ENCODE data around the gene DNAJB4. TPM values are rescaled to one million over a fixed set of nuclear protein-coding genes. Genes with fewer than 3 reads are reported as not detected.
"Not testable (repeated sequence)": the region's sequence is repeated elsewhere in the genome, so short reads cannot be mapped to it uniquely, and the experiment has no call there.

Gene DNAJB4
- total RNA-seq, 2 experiments from 2014 or later = 9.1 to 10.8 TPM

DNA sequence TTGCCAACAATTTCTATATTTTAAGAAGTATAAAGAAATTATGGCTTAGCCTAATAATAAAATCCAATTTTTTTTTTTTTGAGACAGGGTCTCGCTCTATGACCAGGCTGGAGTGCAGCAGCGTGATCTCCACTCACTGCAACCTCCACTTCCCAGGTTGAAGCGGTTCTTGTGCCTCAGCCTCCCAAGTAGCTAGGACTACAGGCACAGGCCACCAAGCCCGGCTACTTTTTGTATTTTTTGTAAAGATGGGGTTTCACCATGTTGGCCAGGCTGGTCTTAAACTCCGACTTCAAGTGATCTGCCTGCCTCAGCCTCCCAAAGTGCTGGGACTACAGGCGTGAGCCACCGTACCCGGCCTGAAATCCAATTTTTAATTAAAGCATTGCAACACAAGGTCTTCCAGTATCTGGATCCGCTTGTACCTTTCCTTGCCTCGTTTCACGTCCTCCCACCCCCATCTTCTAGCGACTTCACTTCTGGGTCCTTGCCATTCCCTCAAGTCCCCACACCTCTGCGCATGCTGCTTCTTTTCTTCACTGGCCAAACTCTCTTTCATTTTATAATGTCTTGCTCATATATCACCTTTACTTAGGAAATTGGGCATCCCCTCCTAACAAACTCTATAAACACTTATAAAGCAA is 28.2 kb upstream of the DNAJB4 start:
- ChIA-PET POLR2A (interaction anchor here (0.9 to 10.1 kb wide), 5 partner anchors 9 to 294 kb away, joined by 4 to 297 read pairs (median 7); partner anchors contain the start of genes DNAJB4 and ZZZ3), CTCF (interaction anchor here (1.5 to 1.6 kb wide), 2 partner anchors 12 to 138 kb away, joined by 5 to 8 read pairs; no protein-coding TSS in a partner anchor)
- Mint-ChIP-seq H3K27me3 (no peaks in the 10 kb centered on the region), H3K27ac (no peak overlapping the region), H3K4me1 (ENCODE audit: low read depth) (peaks cover 42% of the 10 kb centered on the region), H3K9me3 (no peaks in the 10 kb centered on the region), H3K4me3 (peak overlapping the region; percentile 68), H3K36me3 (peaks cover 24% of the 10 kb centered on the region)
- intact Hi-C loops (cut with micrococcal nuclease) = loop anchor here (2.0 to 10.0 kb wide), 3 partner anchors 16 to 648 kb away; partner anchors contain the start of gene IFI44L
- peak; percentile 30 for DNase-seq

DNA sequence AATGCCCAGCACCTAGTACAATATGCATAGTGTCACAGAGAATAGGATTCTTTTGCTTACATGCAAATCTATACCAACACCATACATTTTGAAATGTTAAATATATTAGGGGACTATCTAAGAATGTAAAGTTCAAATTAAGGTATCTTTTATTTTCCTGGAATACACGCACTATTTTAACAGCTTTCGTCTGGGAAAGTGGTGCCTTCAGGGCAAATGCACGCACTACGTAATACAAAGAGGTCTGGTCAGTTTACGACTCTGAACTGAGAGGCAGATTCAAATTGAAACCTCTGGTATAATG is 26.8 kb upstream of the DNAJB4 start:
- H3K4me1 Mint-ChIP-seq (ENCODE audit: low read depth) = peaks cover 35% of the 10 kb centered on the region

DNA sequence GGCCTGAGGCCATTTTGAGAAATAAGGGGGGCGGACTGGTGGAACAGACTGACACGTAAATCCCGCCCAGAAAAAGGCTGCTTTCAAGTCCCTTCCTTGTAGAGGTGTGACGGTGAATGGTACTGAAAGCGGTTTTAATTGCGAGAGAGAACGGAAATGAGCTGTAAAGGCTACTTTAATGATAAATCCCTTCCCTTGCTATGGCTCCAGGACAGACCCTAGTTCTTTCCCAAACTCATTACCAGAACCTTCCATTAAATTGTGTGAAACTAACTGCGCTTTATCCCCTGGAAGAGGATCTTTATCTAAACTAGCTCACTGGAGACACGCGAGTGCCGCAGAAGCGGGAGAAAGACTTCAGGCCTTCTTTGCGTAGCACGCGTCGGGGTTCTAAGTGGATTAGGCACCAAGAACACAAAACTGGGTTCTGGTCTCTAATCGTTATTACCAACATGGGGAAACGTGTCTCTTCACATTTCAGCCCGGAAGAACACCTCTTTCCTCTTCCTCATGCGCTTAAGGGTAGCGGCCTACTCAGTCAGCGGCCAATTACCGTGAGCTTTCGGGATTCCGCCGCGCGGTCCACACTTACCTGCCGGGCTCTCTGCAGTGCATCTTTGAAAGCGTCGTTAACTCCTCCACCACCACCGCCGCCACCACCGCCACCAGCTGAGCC is 26.3 kb upstream of the DNAJB4 start:
- no peak overlapping the region for H3K27ac Mint-ChIP-seq
- ChIA-PET POLR2A (interaction anchor here (0.6 to 10.1 kb wide), 15 partner anchors 10 to 1685 kb away, joined by 3 to 297 read pairs (median 5); partner anchors contain the start of genes DNAJB4 and ZZZ3), CTCF (interaction anchor here (1.0 to 1.6 kb wide), 4 partner anchors 18 to 295 kb away, joined by 4 to 13 read pairs (median 6); partner anchors contain the start of gene DNAJB4)
- H3K4me3 Mint-ChIP-seq = no peak overlapping the region
- no peaks in the 10 kb centered on the region for H3K9me3 Mint-ChIP-seq
- no peaks in the 10 kb centered on the region for H3K27me3 Mint-ChIP-seq
- peaks cover 22% of the 10 kb centered on the region for H3K36me3 Mint-ChIP-seq
- DNase-seq = peak; percentile 86
- intact Hi-C loops (cut with micrococcal nuclease) = loop anchor here (1.0 to 10.0 kb wide), 6 partner anchors 62 to 646 kb away; partner anchors contain the start of genes IFI44L, MIGA1, USP33 and ZZZ3
- peaks cover 34% of the 10 kb centered on the region for H3K4me1 Mint-ChIP-seq (ENCODE audit: low read depth)

More for the DNA sequence above, 26.8 kb upstream of the DNAJB4 start:
- ChIA-PET POLR2A (interaction anchor here (0.5 to 10.1 kb wide), 12 partner anchors 9 to 295 kb away, joined by 3 to 297 read pairs (median 6); partner anchors contain the start of genes DNAJB4 and ZZZ3), CTCF (interaction anchor here (1.0 to 1.6 kb wide), 3 partner anchors 18 to 137 kb away, joined by 4 to 13 read pairs (median 7); partner anchors contain the start of gene DNAJB4)
- DNase-seq = no peak
- no peak overlapping the region for H3K4me3 Mint-ChIP-seq
- H3K9me3 Mint-ChIP-seq = no peaks in the 10 kb centered on the region
- H3K36me3 Mint-ChIP-seq = peaks cover 22% of the 10 kb centered on the region
- intact Hi-C loops (cut with micrococcal nuclease) = loop anchor here (1.0 to 10.0 kb wide), 7 partner anchors 17 to 647 kb away; partner anchors contain the start of genes IFI44L, MIGA1, USP33 and ZZZ3
- H3K27ac Mint-ChIP-seq = no peak overlapping the region
- no peaks in the 10 kb centered on the region for H3K27me3 Mint-ChIP-seq

DNA sequence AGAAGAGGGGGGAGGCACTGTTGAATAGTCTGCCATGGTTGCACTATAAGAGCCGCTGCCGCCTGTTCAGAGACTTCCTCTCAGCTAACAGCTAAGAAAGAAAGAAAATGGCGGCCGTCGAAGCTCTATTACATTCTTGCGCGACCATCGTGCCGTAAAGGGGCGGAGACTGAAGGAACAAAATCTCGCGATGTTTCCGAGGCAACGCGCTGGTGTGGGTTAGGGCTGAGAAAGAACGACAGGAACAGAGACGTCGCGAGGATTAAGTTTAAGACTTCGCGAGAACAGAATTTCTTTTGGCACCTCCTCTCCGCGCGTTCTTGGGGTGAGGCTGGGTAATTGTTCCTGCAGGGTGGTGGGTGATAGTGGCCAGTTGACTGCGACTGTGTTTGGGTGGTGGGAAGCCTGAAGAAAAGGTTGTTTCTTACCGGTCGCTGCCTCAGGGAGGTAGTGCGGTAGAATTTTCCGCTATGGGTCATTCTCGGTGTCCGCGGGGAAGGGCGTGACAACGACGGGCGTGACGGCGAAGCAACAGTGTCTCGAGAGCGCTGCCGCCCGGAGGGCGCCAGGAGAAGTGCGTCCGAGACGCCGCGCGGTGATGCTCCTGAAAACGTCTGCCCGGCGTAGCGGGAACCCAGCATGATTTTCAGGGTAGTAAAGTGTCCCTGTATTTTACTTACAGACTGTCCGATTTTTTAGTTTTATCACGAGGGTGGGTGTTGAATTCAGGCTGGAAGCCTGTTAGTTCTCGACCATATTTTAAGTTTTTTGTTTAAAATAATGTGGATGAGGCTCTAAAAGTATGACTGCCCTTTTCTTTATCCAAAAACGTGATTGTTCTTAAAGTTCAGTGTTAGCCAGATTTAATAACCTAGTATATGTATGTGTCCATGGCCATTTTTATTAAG is 25.5 kb upstream of the DNAJB4 start, which contains the start of gene FUBP1:
TSS of gene FUBP1 (minus strand) at position 104 of the 908 bp plus-strand sequence. CDS start at position 36, 68 bp downstream.
- DNase-seq = peak; percentile 98
- no peaks in the 10 kb centered on the region for H3K9me3 Mint-ChIP-seq
- POLR2A ChIA-PET = interaction anchor here (0.6 to 10.1 kb wide), 14 partner anchors 9 to 1685 kb away, joined by 3 to 297 read pairs (median 6); partner anchors contain the start of genes DNAJB4 and ZZZ3
- H3K4me1 Mint-ChIP-seq (ENCODE audit: low read depth) = peaks cover 38% of the 10 kb centered on the region
- intact Hi-C loops (cut with micrococcal nuclease) = loop anchor here (1.0 to 10.0 kb wide), 11 partner anchors 25 to 760 kb away; partner anchors contain the start of genes DNAJB4, IFI44, IFI44L and MIGA1
- CTCF ChIA-PET = interaction anchor here (1.0 to 1.6 kb wide), 5 partner anchors 19 to 296 kb away, joined by 4 to 13 read pairs (median 6); partner anchors contain the start of gene DNAJB4
- H3K27me3 Mint-ChIP-seq = no peaks in the 10 kb centered on the region
- peaks cover 22% of the 10 kb centered on the region for H3K36me3 Mint-ChIP-seq
- no peak within 1 kb of the TSS for H3K4me3 Mint-ChIP-seq
- H3K27ac Mint-ChIP-seq = no peak within 1 kb of the TSS

DNA sequence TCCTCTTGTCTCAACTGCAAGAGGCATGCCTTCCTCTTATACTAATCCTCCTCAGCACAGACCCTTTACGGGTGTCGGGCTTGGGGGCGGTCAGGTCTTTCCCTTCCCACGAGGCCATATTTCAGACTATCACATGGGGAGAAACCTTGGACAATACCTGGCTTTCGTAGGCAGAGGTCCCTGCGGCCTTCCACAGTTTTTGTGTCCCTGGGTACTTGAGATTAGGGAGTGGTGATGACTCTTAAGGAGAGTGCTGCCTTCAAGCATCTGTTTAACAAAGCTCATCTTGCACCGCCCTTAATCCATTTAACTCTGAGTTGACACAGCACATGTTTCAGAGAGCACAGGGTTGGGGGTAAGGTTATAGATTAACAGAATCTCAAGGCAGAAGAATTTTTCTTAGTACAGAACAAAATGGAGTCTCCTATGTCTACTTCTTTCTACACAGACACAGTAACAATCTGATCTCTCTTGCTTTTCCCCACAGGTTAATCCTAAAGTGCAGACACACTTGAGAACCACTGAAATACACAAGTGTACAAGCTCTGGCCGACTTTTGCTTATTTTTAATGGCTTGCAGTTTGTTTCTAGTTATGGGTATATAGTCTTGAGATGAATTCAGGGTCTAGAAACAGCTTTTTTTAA is 21.3 kb upstream of the DNAJB4 start:
- DNase-seq; POLR2A ChIA-PET; H3K27me3 Mint-ChIP-seq; H3K27ac Mint-ChIP-seq; intact Hi-C loops (cut with micrococcal nuclease); H3K9me3 Mint-ChIP-seq; H3K4me3 Mint-ChIP-seq: not testable (repeated sequence)
- Mint-ChIP-seq H3K4me1 (ENCODE audit: low read depth) (peaks cover 42% of the 10 kb centered on the region), H3K36me3 (peaks cover 11% of the 10 kb centered on the region)
- CTCF ChIA-PET = interaction anchor here (0.7 kb wide), 1 partner anchor 106 kb away, joined by 3 read pairs; no protein-coding TSS in a partner anchor

DNA sequence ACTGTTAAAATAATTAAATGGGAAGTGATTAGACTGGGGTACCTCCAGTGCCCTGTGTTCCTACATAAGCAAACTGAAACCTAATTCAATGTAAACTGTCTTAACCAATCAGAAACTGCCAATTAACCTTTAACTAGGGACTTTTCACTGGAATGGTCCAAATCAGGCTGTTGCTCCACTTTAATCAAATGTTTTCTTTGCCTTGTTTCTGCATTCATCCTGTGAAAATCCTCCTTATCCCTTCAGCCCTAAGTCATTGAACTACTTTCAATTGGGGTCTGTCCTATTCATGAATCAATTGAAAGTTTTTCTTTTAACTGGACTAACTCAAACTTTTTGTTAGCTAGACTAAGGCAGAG is 20.8 kb upstream of the DNAJB4 start:
- H3K27me3 Mint-ChIP-seq = no peaks in the 10 kb centered on the region
- intact Hi-C loops (cut with micrococcal nuclease) = no loop called here
- no peak overlapping the region for H3K4me3 Mint-ChIP-seq
- H3K36me3 Mint-ChIP-seq = peaks cover 11% of the 10 kb centered on the region
- H3K27ac Mint-ChIP-seq = no peak overlapping the region
- ChIA-PET CTCF (interaction anchor here (0.7 kb wide), 1 partner anchor 106 kb away, joined by 3 read pairs; no protein-coding TSS in a partner anchor), POLR2A (no interaction called here)
- H3K4me1 Mint-ChIP-seq (ENCODE audit: low read depth) = peaks cover 42% of the 10 kb centered on the region
- H3K9me3 Mint-ChIP-seq = no peaks in the 10 kb centered on the region
- no peak for DNase-seq

DNA sequence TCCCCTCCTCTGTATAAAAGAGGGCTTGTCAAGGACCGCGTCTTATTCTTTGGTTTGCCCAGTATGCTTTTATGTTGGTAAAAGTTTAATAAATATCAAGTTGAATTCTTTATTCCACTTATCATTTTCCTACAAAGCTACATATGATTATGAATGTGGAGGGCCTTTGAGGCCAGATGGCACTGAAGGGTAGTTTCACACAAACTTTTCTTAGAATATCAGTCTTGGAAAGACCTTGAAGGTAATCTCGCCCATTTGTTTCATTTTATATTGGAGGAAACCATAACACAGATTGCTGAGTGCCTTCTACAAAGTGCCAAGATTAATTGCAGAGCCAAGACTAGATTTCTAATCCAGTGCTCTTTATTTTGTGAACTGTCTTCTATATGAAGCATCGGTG is 20.1 kb upstream of the DNAJB4 start:
- H3K27ac Mint-ChIP-seq = no peak overlapping the region
- peaks cover 43% of the 10 kb centered on the region for H3K4me1 Mint-ChIP-seq (ENCODE audit: low read depth)
- H3K4me3 Mint-ChIP-seq = no peak overlapping the region
- DNase-seq = no peak
- ChIA-PET POLR2A (no interaction called here), CTCF (no interaction called here)
- no peaks in the 10 kb centered on the region for H3K27me3 Mint-ChIP-seq
- peaks cover 11% of the 10 kb centered on the region for H3K36me3 Mint-ChIP-seq
- no peaks in the 10 kb centered on the region for H3K9me3 Mint-ChIP-seq
- intact Hi-C loops (cut with micrococcal nuclease) = no loop called here

DNA sequence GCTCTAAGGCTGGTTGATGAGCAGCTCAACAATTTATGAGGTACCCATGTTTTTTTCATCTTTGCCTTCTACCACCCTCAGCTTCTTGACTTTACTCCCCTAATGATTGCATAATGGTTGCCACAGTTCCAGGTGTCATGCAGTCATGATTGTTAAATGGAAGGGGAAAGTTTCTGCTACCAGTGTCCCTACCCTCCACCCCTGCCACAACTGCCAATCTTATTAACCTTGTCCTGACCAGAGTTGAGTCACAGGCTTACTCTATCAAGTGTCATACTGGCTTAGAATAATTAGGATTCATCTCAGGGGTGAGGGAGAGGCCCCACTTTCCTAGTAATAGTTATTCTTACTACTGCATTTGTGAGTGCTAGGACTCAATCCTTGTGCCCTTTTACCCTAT is 17.9 kb upstream of the DNAJB4 start:
- Mint-ChIP-seq H3K27ac (no peak overlapping the region), H3K27me3 (no peaks in the 10 kb centered on the region), H3K4me1 (ENCODE audit: low read depth) (peaks cover 44% of the 10 kb centered on the region), H3K4me3 (no peak overlapping the region), H3K9me3 (no peaks in the 10 kb centered on the region), H3K36me3 (peaks cover 6% of the 10 kb centered on the region)
- POLR2A ChIA-PET = interaction anchor here (1.1 to 1.6 kb wide), 2 partner anchors 11 to 18 kb away, joined by 3 to 6 read pairs; partner anchors contain the start of gene DNAJB4
- peak; percentile 43 for DNase-seq
- CTCF ChIA-PET = no interaction called here
- intact Hi-C loops (cut with micrococcal nuclease) = no loop called here

DNA sequence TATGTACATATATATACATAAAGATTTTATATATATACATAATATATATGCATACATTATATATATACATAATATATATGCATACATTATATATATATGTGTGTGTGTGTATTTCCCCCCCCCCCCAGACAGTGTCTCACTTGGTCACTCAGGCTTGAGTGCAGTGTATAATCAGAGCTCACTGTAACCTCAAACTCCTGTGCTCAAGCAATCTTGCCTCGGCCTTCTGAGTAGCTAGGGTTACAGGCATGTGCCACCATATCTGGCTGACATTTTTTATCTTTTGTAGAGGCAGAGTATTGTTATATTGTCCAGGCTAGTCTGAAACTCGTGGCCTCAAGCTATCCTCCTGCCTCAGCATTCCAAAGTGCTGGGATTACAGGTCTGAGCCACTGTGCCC is 16.8 kb upstream of the DNAJB4 start:
- Mint-ChIP-seq H3K27me3 (no peaks in the 10 kb centered on the region), H3K9me3 (no peaks in the 10 kb centered on the region), H3K4me3 (no peak overlapping the region), H3K27ac (no peak overlapping the region), H3K4me1 (ENCODE audit: low read depth) (peaks cover 44% of the 10 kb centered on the region), H3K36me3 (peaks cover 6% of the 10 kb centered on the region)
- POLR2A ChIA-PET = interaction anchor here (1.9 kb wide), 1 partner anchor 9 kb away, joined by 6 read pairs; the partner anchor contains the start of gene FUBP1
- intact Hi-C loops (cut with micrococcal nuclease) = loop anchor here (1.0 kb wide), 1 partner anchor 8 kb away; no protein-coding TSS in a partner anchor
- DNase-seq = no peak
- CTCF ChIA-PET = no interaction called here

DNA sequence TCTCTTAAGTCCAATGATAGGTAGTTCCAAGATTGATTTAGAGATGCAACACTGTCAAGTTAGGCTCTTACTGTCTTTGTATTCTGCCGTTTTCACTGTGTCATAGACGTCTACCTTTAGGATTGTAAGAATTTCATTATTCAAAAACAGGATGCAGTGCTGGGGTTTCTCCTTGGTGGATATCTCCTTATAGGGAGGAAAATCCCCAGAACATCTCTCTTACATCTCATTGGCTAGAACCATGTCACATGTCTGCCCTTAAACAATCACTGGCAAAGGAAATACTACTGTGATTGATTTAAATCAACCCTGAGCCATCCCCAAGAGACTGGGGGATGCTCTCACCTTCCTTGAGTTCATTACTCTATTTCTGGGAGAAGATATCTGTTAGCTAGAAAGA is 15.0 kb upstream of the DNAJB4 start:
- H3K4me1 Mint-ChIP-seq (ENCODE audit: low read depth) = peaks cover 37% of the 10 kb centered on the region

More for the DNA sequence above, 15.0 kb upstream of the DNAJB4 start:
- DNase-seq = no peak
- Mint-ChIP-seq H3K36me3 (peaks cover 8% of the 10 kb centered on the region), H3K27me3 (no peaks in the 10 kb centered on the region), H3K4me3 (no peak overlapping the region), H3K27ac (no peak overlapping the region), H3K9me3 (no peaks in the 10 kb centered on the region)
- POLR2A ChIA-PET = interaction anchor here (2.1 to 3.4 kb wide), 3 partner anchors 9 to 15 kb away, joined by 8 to 18 read pairs (median 9); partner anchors contain the start of genes DNAJB4 and FUBP1
- CTCF ChIA-PET = no interaction called here
- intact Hi-C loops (cut with micrococcal nuclease) = no loop called here
